MM.1S (cell line): Measurements from ENCODE around the gene MCM9.
A peak's percentile ranks its signal among the peaks of the same experiment; 100 is the strongest.

Experiments
- DNase-seq: peaks from one replicate; pipeline ENCODE4 v3.0.0-alpha.2; 2015
- H2AFZ ChIP-seq: fragments of 300-600 bp; sonication (generic); 2 replicates; pipeline ENCODE4 v1.6.0; 2016; ENCODE audit warnings: antibody characterized with exemption, low read length
- H3F3A ChIP-seq: fragments of 300-600 bp; sonication (generic); 2 replicates; pipeline ENCODE4 v1.6.1; 2016; ENCODE audit warnings: mild to moderate bottlenecking, antibody characterized with exemption, low read length, moderate library complexity, mixed read lengths; ENCODE audit not compliant: insufficient read depth
- H3K27ac ChIP-seq: fragments of 300-600 bp; sonication (generic); 2 replicates; pipeline ENCODE4 v1.5.1; 2016; ENCODE audit warnings: mild to moderate bottlenecking, low read length
- H3K27me3 ChIP-seq: fragments of 300-600 bp; sonication (generic); replicated peaks from 2 replicates; pipeline ENCODE4 v1.6.0; 2016; ENCODE audit warnings: low read length; ENCODE audit not compliant: insufficient read depth
- H3K36me3 ChIP-seq: fragments of 300-600 bp; sonication (generic); replicated peaks from 2 replicates; pipeline ENCODE4 v1.6.1; 2016; ENCODE audit warnings: mild to moderate bottlenecking, low read length, mixed read lengths; ENCODE audit not compliant: insufficient read depth
- H3K4me1 ChIP-seq: fragments of 300-600 bp; sonication (generic); 2 replicates; pipeline ENCODE4 v1.6.1; 2016; ENCODE audit warnings: low read length, mixed read lengths
- H3K4me2 ChIP-seq: fragments of 300-600 bp; sonication (generic); 2 replicates; pipeline ENCODE4 v1.6.0; 2016; ENCODE audit warnings: low read depth, low read length
- H3K4me3 ChIP-seq: fragments of 300-600 bp; sonication (generic); 2 replicates; pipeline ENCODE4 v1.5.1; 2016; ENCODE audit warnings: low read length, mixed read lengths
- H3K79me2 ChIP-seq: fragments of 300-600 bp; sonication (generic); 2 replicates; pipeline ENCODE4 v1.6.1; 2016; ENCODE audit warnings: mixed run types, low read length, mixed read lengths
- H3K9ac ChIP-seq: fragments of 300-600 bp; sonication (generic); 2 replicates; pipeline ENCODE4 v1.6.1; 2016; ENCODE audit warnings: low read length, mixed read lengths
- H3K9me2 ChIP-seq: fragments of 300-600 bp; sonication (generic); replicated peaks from 2 replicates; pipeline ENCODE4 v1.6.1; 2016; ENCODE audit warnings: mild to moderate bottlenecking, low read length, mixed read lengths; ENCODE audit not compliant: insufficient read depth
- H3K9me3 ChIP-seq: fragments of 300-600 bp; sonication (generic); replicated peaks from 2 replicates; pipeline ENCODE4 v1.6.1; 2016; ENCODE audit warnings: mild to moderate bottlenecking, low read length, mixed read lengths; ENCODE audit not compliant: insufficient read depth
- H4K20me1 ChIP-seq: fragments of 300-600 bp; sonication (generic); 2 replicates; pipeline ENCODE4 v1.6.1; 2016; ENCODE audit warnings: mild to moderate bottlenecking, low read length, moderate library complexity, mixed read lengths; ENCODE audit not compliant: insufficient read depth
- CTCF ChIP-seq: fragments of 300-600 bp; sonication (generic); IDR thresholded peaks from 2 replicates; pipeline ENCODE4 v1.5.1; 2016; ENCODE audit warnings: antibody characterized with exemption, low read length, mixed read lengths
- EZH2 ChIP-seq: fragments of 300-600 bp; sonication (generic); optimal IDR thresholded peaks from 2 replicates; pipeline ENCODE3; 2017; ENCODE audit warnings: low read depth, mild to moderate bottlenecking, antibody characterized with exemption, low read length, mixed read lengths
- EZH2phosphoT487 ChIP-seq: fragments of 300-600 bp; sonication (generic); IDR thresholded peaks from 2 replicates; pipeline ENCODE4 v1.6.1; 2018; ENCODE audit warnings: antibody characterized with exemption, low read length

The MCM9 gene

GRCh38 chr6:118770835-118771234 is 164.1 kb downstream of the MCM9 start:
- H3K79me2 ChIP-seq = no peaks in the 10 kb centered on the region
- peaks cover 16% of the 10 kb centered on the region for H3F3A ChIP-seq
- no peak overlapping the region for H3K4me3 ChIP-seq
- no peaks in the 10 kb centered on the region for H3K27me3 ChIP-seq
- DNase-seq = no peak
- no peak overlapping the region for H3K4me2 ChIP-seq
- H3K4me1 ChIP-seq = peaks cover 19% of the 10 kb centered on the region
- no peak overlapping the region for H3K27ac ChIP-seq
- H3K9ac ChIP-seq = no peak overlapping the region
- TF ChIP-seq EZH2phosphoT487 (no peak), EZH2 (no peak), CTCF (no peak)
- no peaks in the 10 kb centered on the region for H3K9me2 ChIP-seq
- H2AFZ ChIP-seq = no peak overlapping the region
- no peaks in the 10 kb centered on the region for H3K36me3 ChIP-seq
- no peaks in the 10 kb centered on the region for H3K9me3 ChIP-seq
- H4K20me1 ChIP-seq = no peaks in the 10 kb centered on the region

GRCh38 chr6:118770112-118770788 is 164.7 kb downstream of the MCM9 start:
- H3K4me2 ChIP-seq = no peak overlapping the region
- peaks cover 16% of the 10 kb centered on the region for H3F3A ChIP-seq
- H3K9ac ChIP-seq = no peak overlapping the region
- H3K36me3 ChIP-seq = no peaks in the 10 kb centered on the region
- H3K4me1 ChIP-seq = peaks cover 19% of the 10 kb centered on the region
- no peak for TF ChIP-seq EZH2
- TF ChIP-seq EZH2phosphoT487 = no peak
- no peak for TF ChIP-seq CTCF
- H3K9me3 ChIP-seq = no peaks in the 10 kb centered on the region
- H3K27me3 ChIP-seq = no peaks in the 10 kb centered on the region
- H4K20me1 ChIP-seq = no peaks in the 10 kb centered on the region
- H3K4me3 ChIP-seq = no peak overlapping the region
- H3K9me2 ChIP-seq = no peaks in the 10 kb centered on the region
- H2AFZ ChIP-seq = no peak overlapping the region
- no peaks in the 10 kb centered on the region for H3K79me2 ChIP-seq
- DNase-seq = no peak
- H3K27ac ChIP-seq = no peak overlapping the region

- H3K27ac ChIP-seq = peak overlapping the region; percentile 78
- H2AFZ ChIP-seq = peak overlapping the region; percentile 17; the same call in 1 of the 2 replicates
- no peaks in the 10 kb centered on the region for H3K36me3 ChIP-seq
- peak; percentile 89 for DNase-seq
- no peak overlapping the region; the same call in 1 of the 2 replicates for H3K9ac ChIP-seq
- peak overlapping the region; percentile 62 for H3K4me2 ChIP-seq
- H3K4me1 ChIP-seq = peaks cover 19% of the 10 kb centered on the region
- H3F3A ChIP-seq = peaks cover 16% of the 10 kb centered on the region
- H3K27me3 ChIP-seq = no peaks in the 10 kb centered on the region
- H3K9me3 ChIP-seq = no peaks in the 10 kb centered on the region
- H3K4me3 ChIP-seq = 0 out of 2 replicates have a peak overlapping the region, but pooled peaks have one; percentile 16
- no peak for TF ChIP-seq EZH2phosphoT487
- TF ChIP-seq CTCF = no peak
- no peak for TF ChIP-seq EZH2
- no peaks in the 10 kb centered on the region for H4K20me1 ChIP-seq
- no peaks in the 10 kb centered on the region for H3K9me2 ChIP-seq
- H3K79me2 ChIP-seq = no peaks in the 10 kb centered on the region
Observed at GRCh38 chr6:118768904-118769325, 166.0 kb downstream of the MCM9 start.
